Activated CD8-positive, alpha-beta memory T cell treated with anti-CD3 and anti-CD28 coated beads for 1 hour (primary cell): ENCODE results near the gene ZNF253.
A peak's percentile ranks its signal among the peaks of the same experiment; 100 is the strongest.
"Not testable (repeated sequence)": the region's sequence is repeated elsewhere in the genome, so short reads cannot be mapped to it uniquely, and the experiment has no call there.

Experiments
- DNase-seq, 2 donors: peaks; one replicate each; pipeline ENCODE4 v3.0.0-alpha.2; 2020; ENCODE audit warnings: low read depth in 1 of 2; ENCODE audit errors: extremely low read depth in 1 of 2

Gene ZNF253

GRCh38 chr19:19865750-19866610 lies at the start of gene ZNF253:
Gene ZNF253 (plus strand): TSS chr19:19865882. CDS start chr19:19865997, 115 bp downstream.
- DNase-seq: peak; percentile 88 to 91

- DNase-seq: no peak
Observed at GRCh38 chr19:19816679-19817078, 49.0 kb upstream of the ZNF253 start.

GRCh38 chr19:19817357-19817756 lies 48.3 kb upstream of the ZNF253 start:
- DNase-seq: peak in 1 of 2 donors; percentile 5

GRCh38 chr19:19820774-19821320 lies 44.8 kb upstream of the ZNF253 start:
- DNase-seq: no peak

GRCh38 chr19:19821366-19821951 lies 44.2 kb upstream of the ZNF253 start, which contains the start of gene ZNF506:
Gene ZNF506 (minus strand): TSS chr19:19821750. CDS start chr19:19821603, 147 bp downstream.
- DNase-seq: peak; percentile 94 to 96

- not testable (repeated sequence) for DNase-seq
Observed at GRCh38 chr19:19821976-19822375, 43.7 kb upstream of the ZNF253 start.

- DNase-seq: no peak
Observed at GRCh38 chr19:19823916-19824315, 41.8 kb upstream of the ZNF253 start.

GRCh38 chr19:19826875-19827274 lies 38.8 kb upstream of the ZNF253 start:
- no peak for DNase-seq

- no peak for DNase-seq
Observed at GRCh38 chr19:19835560-19836038, 30.1 kb upstream of the ZNF253 start.

- DNase-seq: no peak
Observed at GRCh38 chr19:19847781-19848180, 17.9 kb upstream of the ZNF253 start.

- DNase-seq: no peak
Observed at GRCh38 chr19:19849056-19849455, 16.6 kb upstream of the ZNF253 start.

- not testable (repeated sequence) for DNase-seq
Observed at GRCh38 chr19:19851740-19852139, 13.9 kb upstream of the ZNF253 start.

- DNase-seq: no peak
Observed at GRCh38 chr19:19858751-19859150, 6.9 kb upstream of the ZNF253 start.

- peak; percentile 11 to 21 for DNase-seq
Observed at GRCh38 chr19:19860756-19861390, 4.8 kb upstream of the ZNF253 start.

- peak; percentile 3 to 8 for DNase-seq
Observed at GRCh38 chr19:19866611-19867248, 1.0 kb downstream of the ZNF253 start.

GRCh38 chr19:19870086-19870485 lies 4.4 kb downstream of the ZNF253 start:
- DNase-seq: not testable (repeated sequence)

- no peak for DNase-seq
Observed at GRCh38 chr19:19871932-19872331, 6.2 kb downstream of the ZNF253 start.

- no peak for DNase-seq
Observed at GRCh38 chr19:19873381-19873780, 7.7 kb downstream of the ZNF253 start.

- no peak for DNase-seq
Observed at GRCh38 chr19:19877724-19878123, 12.0 kb downstream of the ZNF253 start.

- no peak for DNase-seq
Observed at GRCh38 chr19:19884583-19884982, 18.9 kb downstream of the ZNF253 start.
